HG03558 (cell line): Measurements from ENCODE around the gene ZNF581.

Experiments used
- ATAC-seq: cut with Tn5 transposase; IDR thresholded peaks from one replicate; pipeline ENCODE4 v1.9.1; 2021; ENCODE audit warnings: moderate number of reproducible peaks; ENCODE audit not compliant: unreplicated experiment; ENCODE audit errors: extremely low read depth

ZNF581 gene

DNA sequence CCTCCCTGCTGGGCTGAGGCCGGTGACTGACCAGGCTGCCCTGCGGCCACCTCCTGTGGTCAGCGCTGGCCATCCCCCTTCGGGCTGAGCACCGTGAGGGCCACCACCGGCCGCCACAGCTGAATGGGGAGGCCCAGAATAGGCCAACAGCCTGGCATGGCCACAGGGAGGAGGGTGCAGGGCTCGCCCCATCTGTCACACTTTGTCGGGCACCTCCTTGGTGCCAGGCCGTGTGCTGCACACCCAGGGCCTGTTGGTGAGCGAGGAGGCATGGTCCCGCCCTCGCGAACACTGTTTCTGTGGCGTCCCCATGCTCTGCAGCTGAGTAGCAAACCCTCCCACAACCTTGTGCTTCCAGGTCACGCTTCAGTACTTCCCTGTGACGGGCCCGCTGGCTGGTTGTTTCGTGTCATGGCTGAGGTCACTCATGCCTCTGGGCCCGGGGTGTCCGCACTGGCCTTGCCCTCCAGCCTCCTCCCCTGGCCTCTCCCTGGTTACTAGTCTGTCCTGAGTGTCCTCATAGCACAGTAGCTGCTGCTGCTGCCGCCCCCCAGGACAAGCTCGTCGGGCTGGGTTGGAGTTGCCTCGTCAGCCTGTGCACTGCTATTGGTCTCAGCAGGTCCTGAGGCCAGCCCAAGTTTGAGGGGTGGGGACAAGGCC lies 46.8 kb downstream of the ZNF581 start:
- ATAC-seq: no peak

DNA sequence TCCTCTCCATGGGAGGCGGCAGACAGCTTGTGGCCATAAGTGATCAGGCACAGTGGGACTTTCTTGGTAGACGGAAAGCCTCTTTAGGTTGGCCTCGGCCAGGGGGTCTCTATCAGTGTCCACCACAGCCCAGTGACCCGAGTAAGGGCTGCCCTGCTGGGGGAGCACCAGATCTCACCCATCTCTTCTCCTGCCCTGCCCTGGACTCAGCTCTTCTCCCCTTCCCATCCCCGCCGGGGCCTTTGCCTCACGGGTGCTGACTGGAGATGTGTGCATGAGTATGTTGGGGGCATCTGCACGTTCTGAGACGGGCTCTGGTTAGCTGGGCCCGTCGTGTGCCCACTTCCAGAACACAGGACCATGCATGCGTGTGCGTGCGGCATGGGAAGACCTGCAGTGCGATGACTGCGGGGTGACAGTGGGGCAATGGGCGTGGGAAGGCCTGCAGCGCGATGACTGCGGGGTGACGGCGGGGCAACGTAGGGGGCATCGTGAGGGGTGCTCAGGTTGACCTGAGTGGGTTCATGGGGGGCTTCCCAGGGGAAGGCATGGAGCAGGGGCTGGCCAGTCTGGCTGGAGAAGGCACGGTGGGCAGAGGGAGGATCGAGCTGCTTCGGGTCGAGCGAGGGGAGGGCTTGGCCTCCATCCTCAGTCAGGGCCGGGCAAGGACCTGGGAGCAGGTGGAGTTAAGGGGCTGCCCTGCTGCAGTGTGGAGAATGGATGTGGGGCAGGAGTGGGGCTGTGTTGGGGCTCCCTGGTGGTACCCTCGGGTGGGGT lies 47.5 kb downstream of the ZNF581 start:
- ATAC-seq: no peak

DNA sequence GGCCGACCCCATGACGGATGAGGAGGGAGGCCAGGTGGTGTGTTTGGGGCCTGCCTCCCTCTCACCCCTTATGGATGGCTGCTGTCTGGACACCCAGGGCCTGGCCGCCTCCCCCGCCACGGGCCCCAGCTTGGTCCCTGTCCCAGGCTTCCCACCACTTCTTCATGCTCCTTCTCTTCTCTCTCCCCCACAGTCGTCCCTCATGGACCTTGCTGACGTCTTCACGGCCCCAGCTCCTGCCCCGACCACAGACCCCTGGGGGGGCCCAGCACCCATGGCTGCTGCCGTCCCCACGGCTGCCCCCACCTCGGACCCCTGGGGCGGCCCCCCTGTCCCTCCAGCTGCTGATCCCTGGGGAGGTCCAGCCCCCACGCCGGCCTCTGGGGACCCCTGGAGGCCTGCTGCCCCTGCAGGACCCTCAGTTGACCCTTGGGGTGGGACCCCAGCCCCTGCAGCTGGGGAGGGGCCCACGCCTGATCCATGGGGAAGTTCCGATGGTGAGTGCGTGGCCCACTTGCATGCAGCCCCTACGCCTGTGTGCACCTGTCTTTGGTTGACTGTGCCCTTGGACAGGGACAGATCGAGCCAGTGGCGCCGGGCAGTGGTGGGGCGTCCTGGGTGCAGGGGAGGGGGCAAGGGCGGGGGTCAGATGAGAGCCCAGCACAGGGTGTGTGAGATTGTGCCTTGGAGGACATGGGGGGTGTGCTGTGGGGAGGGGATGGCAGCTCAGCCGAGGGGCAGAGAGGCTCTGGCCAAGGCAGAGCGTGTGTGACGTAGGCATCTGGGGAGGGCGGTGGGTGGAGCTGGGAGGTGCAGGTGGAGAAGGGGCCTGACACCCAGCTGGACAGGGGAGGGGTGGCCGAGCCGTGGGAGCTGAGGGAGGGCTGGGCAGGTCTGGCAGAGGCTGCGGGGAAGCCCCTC lies 48.4 kb downstream of the ZNF581 start:
- no peak for ATAC-seq

DNA sequence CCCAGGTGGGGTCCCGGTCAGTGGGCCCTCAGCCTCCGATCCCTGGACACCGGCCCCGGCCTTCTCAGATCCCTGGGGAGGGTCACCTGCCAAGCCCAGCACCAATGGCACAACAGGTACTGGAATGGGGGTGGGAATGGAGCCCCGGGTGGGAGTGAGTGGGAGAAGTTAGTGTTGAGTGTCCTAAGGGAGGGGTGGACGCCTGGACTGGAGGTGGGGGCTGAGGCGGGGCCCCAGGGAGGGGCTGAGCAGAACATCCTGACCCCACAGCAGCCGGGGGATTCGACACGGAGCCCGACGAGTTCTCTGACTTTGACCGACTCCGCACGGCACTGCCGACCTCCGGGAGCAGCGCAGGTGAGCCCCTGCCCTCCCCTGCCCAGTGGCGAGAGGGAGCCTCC lies 49.2 kb downstream of the ZNF581 start:
- no peak for ATAC-seq

DNA sequence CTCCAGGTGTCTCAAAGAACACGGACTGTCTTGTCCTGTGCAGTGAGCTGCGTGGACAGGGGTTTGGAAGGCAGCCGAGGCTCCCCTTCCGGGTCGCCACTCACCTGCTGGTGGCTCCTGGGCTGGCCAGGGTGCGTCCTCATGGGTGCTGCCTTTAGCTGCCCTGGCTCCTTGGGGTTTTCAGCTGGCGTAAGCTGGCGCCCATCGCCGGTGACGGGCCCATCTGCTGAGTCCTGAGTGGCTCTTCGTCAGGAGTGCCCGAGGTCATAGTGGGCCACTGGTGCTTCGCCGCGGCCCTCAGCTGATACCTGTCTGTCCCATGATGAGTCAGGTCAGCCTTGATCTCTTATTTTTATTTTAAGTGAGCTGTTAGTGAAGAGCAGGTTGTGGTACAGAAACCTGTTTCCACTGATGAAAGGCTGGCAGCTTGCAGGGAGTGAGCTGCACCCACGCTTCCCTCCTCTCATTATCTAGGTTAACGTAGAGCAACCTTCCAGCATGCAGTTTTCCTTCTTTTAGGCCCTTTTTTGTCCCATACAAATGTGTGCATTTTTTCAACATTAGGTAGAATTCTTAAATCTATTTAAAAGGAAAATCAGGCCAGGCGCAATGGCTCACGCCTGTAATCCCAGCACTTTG lies 50.0 kb downstream of the ZNF581 start:
- no peak for ATAC-seq

DNA sequence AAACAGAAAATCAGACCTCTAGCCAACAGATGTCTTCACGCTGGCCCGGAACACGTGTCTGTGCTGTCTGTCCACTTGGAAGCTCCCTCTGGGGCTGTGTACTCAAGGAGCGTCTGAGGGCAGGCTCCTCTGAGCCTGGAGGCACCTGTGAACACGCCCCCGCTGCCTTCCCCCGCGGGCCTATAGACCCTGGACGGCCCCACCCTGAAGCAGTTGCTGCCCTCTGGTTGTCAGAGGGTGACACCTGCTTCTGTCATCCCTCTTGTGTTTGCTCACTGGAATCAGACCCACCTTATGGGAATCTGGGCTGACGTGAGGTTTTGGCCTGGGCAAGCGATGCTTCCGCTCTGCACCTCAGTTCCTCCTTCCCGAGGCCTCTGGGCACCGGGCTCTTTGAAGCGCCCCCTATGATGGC lies 50.8 kb downstream of the ZNF581 start:
- ATAC-seq: no peak

DNA sequence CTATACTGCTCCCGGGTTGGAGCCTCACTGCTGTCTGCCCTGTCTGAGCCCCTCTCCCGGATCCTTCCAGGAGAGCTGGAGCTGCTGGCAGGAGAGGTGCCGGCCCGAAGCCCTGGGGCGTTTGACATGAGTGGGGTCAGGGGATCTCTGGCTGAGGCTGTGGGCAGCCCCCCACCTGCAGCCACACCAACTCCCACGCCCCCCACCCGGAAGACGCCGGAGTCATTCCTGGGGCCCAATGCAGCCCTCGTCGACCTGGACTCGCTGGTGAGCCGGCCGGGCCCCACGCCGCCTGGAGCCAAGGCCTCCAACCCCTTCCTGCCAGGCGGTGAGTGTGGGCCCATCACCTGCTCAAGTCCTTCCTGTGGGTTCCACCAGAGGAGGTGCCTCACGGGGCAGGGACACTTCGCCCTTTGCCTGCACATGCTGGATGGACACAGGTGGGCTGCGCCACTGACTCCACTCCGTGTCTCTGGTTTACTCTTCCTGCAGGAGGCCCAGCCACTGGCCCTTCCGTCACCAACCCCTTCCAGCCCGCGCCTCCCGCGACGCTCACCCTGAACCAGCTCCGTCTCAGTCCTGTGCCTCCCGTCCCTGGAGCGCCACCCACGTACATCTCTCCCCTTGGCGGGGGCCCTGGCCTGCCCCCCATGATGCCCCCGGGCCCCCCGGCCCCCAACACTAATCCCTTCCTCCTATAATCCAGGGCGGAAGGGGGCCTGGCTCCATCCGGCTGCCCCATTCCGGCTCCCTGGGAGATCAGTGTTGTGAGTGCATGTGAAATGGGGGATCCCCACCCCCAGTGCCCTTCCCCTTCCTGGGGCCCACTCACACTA lies 51.4 kb downstream of the ZNF581 start:
- no peak for ATAC-seq
